LNCAP (cell line): ENCODE data around the gene COL15A1.

Experiments used
- CTCF ChIP-seq: fragments of 450-650 bp; IDR thresholded peaks from 2 replicates; pipeline ENCODE4 v1.5.1; 2017; ENCODE audit warnings: mild to moderate bottlenecking

The COL15A1 gene

GRCh38 chr9:98953581-98954243, 10.0 kb downstream of the COL15A1 start:
- no peak for TF ChIP-seq CTCF

DNA sequence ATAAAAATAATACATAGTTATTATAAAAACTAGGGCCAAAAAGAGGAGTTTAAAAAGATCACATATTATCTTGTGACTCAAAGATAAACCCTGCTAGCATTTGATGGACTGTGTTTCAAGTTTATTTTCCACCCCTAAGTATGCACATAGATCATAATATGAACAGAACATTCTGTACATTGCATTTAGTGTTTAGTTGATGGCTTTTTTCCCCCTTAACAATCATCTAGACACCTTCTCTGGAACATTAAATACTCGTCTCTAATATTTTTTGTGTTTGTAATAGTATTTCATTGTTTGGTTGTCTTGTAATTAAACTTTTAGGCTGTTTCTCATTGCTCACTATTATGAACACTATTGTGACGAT, 10.5 kb downstream of the COL15A1 start:
- no peak for TF ChIP-seq CTCF

DNA sequence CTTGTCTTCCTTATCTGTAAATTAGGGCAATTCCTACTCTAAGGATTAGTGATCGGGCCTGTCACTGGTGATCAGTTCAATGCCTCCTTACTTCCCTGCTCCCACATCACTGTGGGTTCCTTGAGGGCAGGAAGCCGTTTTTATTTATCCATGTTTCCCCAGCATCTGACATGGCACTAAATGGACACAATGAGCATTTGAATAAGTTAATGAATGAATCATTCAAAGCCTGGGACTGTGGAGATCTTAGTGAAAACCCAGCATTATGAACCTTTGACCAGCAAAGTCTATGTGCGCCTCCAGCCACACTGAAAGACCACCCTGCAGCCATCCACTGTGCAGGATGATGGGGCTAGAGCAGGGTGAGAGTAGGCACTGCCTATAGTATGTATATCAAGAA, 11.6 kb downstream of the COL15A1 start:
- no peak for TF ChIP-seq CTCF

- no peak for TF ChIP-seq CTCF
Measured at GRCh38 chr9:98957826-98958225, 14.1 kb downstream of the COL15A1 start.

DNA sequence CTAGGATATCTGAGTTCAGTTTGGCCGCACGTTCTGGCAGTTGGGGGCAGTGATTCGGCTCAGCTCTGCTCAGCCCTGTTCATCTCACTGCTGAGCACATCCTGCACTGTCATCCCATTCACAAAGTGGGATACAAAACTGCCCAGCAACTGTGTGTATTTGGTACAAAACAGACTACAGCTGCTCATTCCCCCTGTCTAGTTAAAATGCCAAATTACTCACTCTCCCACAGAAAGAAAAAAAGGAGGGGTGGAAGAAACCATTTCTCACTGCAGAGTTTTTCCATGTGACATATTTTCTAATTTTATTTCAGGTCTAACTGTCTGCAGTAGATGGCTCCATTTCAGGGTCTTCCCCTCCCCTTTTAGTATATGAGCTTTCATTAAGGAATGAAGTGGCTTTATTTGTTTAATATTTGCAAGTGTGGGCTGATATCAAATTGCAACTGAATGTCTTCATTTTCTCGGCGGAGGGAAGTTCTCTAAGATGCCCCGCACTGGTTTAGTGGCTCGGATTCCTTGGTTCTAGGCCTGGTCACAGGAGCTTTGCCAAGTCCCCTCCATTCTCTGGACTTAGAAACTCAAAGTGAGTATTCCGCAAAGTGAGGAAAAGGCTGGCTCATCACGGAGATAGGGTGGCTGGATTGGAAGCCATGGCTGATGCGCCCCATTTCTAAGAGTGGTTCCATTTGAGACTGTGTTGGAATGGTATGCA, 14.7 kb downstream of the COL15A1 start:
- TF ChIP-seq CTCF: no peak

- TF ChIP-seq CTCF: no peak
Measured at GRCh38 chr9:98960409-98960808, 16.7 kb downstream of the COL15A1 start.

- no peak for TF ChIP-seq CTCF
Measured at GRCh38 chr9:98961513-98962180, 17.9 kb downstream of the COL15A1 start.
